GM12892 (cell line): ENCODE data around the gene RFX6.

Experiments
- POLR2A ChIP-seq: IDR thresholded peaks from 2 replicates; pipeline ENCODE4 v1.6.1; 2011; ENCODE audit warnings: low read depth, low read length, control low read depth
- POLR2AphosphoS5 ChIP-seq: IDR thresholded peaks from 2 replicates; pipeline ENCODE4 v1.6.1; 2011; ENCODE audit warnings: low read depth, low read length, control low read depth
- TAF1 ChIP-seq: IDR thresholded peaks from 2 replicates; pipeline ENCODE4 v1.6.1; 2011; ENCODE audit warnings: low read depth, mild to moderate bottlenecking, control low read depth, low read length, borderline replicate concordance

- TF ChIP-seq POLR2AphosphoS5 (no peak), TAF1 (no peak), POLR2A (no peak)
These were observed 4.3 kb upstream of the RFX6 start for GRCh38 chr6:116872771-116873170.
